AG09319 (cell line): ENCODE results near the gene RGS5.

ENCODE experiments used
- DNase-seq: peaks from one replicate; pipeline ENCODE4 v3.0.0-alpha.2; 2010; ENCODE audit warnings: low read depth; ENCODE audit errors: extremely low read depth
- TF ChIP-seq, protein P1 (sequence below): IDR thresholded peaks from 2 replicates; pipeline ENCODE4 v1.5.1; 2011; ENCODE audit warnings: low read depth, mild to moderate bottlenecking, inconsistent platforms, low read length, moderate library complexity

RGS5 gene

GRCh38 chr1:163163163-163163562, 39.6 kb downstream of the RGS5 start:
- TF ChIP-seq, protein P1, sequence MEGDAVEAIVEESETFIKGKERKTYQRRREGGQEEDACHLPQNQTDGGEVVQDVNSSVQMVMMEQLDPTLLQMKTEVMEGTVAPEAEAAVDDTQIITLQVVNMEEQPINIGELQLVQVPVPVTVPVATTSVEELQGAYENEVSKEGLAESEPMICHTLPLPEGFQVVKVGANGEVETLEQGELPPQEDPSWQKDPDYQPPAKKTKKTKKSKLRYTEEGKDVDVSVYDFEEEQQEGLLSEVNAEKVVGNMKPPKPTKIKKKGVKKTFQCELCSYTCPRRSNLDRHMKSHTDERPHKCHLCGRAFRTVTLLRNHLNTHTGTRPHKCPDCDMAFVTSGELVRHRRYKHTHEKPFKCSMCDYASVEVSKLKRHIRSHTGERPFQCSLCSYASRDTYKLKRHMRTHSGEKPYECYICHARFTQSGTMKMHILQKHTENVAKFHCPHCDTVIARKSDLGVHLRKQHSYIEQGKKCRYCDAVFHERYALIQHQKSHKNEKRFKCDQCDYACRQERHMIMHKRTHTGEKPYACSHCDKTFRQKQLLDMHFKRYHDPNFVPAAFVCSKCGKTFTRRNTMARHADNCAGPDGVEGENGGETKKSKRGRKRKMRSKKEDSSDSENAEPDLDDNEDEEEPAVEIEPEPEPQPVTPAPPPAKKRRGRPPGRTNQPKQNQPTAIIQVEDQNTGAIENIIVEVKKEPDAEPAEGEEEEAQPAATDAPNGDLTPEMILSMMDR, result no peak
- no peak for DNase-seq

DNA sequence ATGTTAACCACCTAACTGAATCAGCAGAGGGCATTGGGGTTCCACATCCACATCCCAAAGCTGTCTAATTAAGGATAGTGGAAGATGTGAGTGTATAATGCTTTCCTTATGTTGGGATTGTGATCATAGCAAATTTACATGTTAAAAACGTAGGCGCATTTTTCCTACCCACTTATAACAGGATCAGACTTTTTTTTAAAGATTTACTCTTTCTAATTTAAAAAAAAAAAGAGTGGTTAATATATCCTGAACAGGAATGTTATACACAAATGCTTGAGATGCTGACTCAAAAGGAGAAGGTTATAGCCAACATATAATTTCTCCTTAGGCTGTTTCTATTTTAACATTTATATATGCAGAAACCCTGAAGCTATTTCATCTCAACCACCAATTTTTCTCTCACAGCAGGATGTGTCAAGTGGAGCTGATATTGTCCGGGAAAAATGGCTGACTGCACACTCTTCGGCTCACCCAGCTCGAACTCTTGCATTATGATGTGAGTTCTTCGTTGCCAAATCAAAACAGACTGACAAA, 40.3 kb downstream of the RGS5 start:
- TF ChIP-seq, protein P1, result no peak
- no peak for DNase-seq

DNA sequence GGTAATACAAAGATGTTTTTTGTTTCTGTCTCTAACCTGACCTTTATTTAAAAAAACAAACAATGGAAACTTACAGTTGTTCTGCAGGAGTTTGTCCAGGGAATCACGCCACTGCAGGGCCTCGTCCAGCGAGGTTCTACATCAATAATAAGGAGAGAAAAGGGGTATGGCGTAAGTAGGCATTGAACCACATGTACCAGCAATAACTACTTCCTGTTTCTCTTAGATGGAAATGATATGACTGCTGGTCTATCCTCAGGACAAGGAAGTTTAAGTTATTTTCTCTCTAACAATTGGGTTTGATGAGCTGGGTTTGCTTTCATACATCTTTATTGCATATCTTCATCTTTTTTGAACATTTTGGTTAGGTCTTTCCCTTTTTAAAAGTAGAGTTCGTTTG, 40.9 kb downstream of the RGS5 start:
- no peak for DNase-seq
- TF ChIP-seq, protein P1, result no peak

- no peak for DNase-seq
- TF ChIP-seq, protein P1, result no peak
These were observed 41.4 kb downstream of the RGS5 start for GRCh38 chr1:163161337-163161736.

GRCh38 chr1:163155606-163156005, 47.1 kb downstream of the RGS5 start:
- DNase-seq, result no peak
- TF ChIP-seq, protein P1, result no peak

- TF ChIP-seq, protein P1, result no peak
- no peak for DNase-seq
These were observed 53.8 kb downstream of the RGS5 start for GRCh38 chr1:163148911-163149310.

- TF ChIP-seq, protein P1, result no peak
- DNase-seq, result no peak
These were observed 55.7 kb downstream of the RGS5 start for GRCh38 chr1:163147019-163147418.
